Fibroblast of peridontal ligament (primary cell): ENCODE results near the gene TAS2R3.

Source experiments
- DNase-seq: peaks from one replicate; pipeline ENCODE4 v3.0.0-alpha.2; 2010; ENCODE audit errors: extremely low read depth

Gene TAS2R3

DNA sequence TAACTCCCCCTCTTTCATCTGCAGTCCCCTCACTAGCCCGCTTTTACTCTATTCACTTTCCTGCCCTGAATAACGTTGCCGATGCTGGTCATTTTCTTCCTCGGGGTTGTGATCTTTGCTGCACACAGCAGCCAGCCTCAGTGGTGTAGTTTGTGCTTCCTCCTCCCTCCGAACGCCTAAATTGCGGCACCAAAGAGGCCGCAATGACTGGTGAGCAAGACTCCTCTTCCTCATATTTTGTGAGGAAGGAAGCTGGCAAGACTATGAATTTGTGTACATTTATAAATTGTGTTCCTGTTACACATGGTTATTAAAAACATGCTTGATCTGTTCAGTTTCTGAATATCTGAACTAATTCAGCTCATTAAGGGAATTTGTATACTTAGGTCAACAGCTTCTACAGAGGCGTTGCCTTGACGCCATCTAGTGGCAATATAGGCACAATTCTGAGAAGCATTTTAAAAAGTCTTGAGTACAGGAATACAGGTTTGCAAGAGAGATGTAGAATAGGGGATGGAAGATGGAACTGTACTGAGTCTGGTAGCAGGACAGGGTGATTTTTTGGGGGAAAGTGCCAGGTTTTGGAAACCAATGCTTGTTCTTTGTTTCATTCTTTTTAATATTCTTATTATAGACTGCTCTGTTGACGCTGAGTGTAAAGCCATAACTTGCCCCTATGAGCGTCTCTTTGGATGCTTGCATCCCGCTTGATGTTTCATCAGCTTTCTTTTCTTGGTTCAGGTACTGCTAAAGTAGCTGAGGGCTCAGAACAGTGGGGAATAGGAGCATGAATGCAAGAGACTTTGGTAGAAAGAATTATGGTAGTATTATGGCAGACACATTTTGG, 22.0 kb downstream of the TAS2R3 start:
- DNase-seq = peak; percentile 60

DNA sequence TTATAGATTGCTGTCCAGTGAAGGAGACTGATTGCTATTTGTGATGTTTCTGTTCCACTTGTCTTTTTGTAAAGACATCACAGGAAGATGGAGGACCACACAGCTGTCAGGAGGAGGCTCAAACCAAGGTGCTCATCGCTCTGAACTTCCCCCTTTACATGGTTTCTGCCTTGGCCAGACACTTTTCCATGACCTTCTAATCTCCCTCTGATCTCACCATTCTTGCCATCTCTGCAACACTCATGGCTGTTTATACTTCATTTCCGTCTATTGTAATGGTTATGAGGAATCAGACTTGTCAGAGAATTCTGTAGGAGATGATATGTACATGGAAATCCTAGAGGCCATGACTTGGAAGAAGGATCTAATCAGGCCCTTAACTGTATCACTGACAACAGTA, 24.4 kb downstream of the TAS2R3 start:
- no peak for DNase-seq

DNA sequence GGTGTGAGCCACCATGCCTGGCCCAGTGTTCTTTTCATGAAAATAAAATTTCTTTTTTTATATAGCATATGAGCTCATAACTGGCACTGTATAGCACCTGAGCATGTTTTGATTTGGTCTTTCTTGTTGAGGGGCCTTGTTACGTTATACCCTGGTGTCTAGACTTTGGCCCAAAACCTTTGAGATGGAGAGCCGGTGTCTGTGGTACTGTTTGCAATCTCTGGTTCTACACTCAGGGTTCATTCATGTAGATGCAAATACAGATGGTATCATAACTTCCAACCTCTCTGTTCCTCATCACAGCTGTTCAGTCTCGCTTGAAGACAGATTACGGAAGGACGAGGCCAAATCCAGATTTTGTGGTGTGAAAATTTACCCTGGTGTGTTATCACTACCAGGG, 26.0 kb downstream of the TAS2R3 start, which contains the start of gene TAS2R5:
Gene TAS2R5, plus strand, starts transcription at position 301 of the 400 bp plus-strand sequence. CDS start 145 bp downstream, outside the sequence.
- no peak for DNase-seq

DNA sequence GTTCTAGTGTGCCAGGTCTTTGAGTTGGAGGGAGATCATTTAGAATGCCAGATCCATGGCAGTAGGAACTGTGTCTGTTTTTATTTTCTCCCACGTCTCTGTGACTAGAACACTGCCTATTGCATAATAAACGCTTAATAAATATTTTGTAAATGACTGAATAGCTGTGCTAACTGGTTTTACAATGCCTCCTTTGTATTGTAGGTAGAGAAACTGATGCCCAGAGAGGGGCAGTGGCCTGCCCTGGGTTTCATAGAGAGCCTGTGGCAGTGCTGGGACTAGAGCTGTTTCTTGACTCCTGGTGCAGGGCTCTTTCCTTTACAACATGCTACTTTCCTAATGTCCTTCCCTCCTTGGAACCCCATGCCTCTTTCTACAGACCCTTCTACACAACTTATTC, 28.6 kb downstream of the TAS2R3 start:
- DNase-seq = no peak
